Heart left ventricle (tissue), 16 donors: ENCODE data around the gene GUCA2B. TPM values are rescaled to one million over a fixed set of nuclear protein-coding genes. Genes with fewer than 3 reads are reported as not detected.

Source experiments
- ATAC-seq, 4 donors: fragments of 200-7000 bp; cut with Tn5 transposase; one replicate each; pipeline ENCODE4 v1.9.1; 2020 to 2022; ENCODE audit warnings: moderate library complexity in 4 of 4, mild to moderate bottlenecking in 3 of 4, moderate number of reproducible peaks in 1 of 4
- DNase-seq, 5 donors: peaks; one replicate each; pipeline ENCODE4 v3.0.0-alpha.2; 2020
- H3K27ac ChIP-seq, 12 donors: fragments of 200-600 bp; sonication (generic) in 4 of 12; one replicate each; pipeline versions ENCODE4 v1.5.0 to v1.8.0; 2016 to 2022; ENCODE audit warnings: mild to moderate bottlenecking in 2 of 12
- H3K27me3 ChIP-seq, 9 donors: fragments of 200-600 bp; sonication (generic) in 2 of 9; one replicate each; pipeline versions ENCODE4 v1.5.1 to v1.8.0; 2016 to 2022; ENCODE audit warnings: mild to moderate bottlenecking in 3 of 9
- H3K36me3 ChIP-seq, 9 donors: fragments of 200-600 bp; sonication (generic) in 2 of 9; one replicate each; pipeline versions ENCODE4 v1.5.0 to v1.8.0; 2018 to 2022; ENCODE audit warnings: mild to moderate bottlenecking in 2 of 9
- H3K4me1 ChIP-seq, 12 donors: fragments of 200-600 bp; sonication (generic) in 4 of 12; one replicate each; pipeline versions ENCODE4 v1.5.0 to v1.8.0; 2016 to 2022; ENCODE audit warnings: mild to moderate bottlenecking in 3 of 12
- H3K4me3 ChIP-seq, 12 donors: fragments of 200-600 bp; sonication (generic) in 4 of 12; one replicate each; pipeline versions ENCODE4 v1.5.0 to v1.8.0; 2017 to 2022; ENCODE audit warnings: mild to moderate bottlenecking in 9 of 12, moderate library complexity in 4 of 12
- H3K9me3 ChIP-seq, 12 donors: fragments of 200-600 bp; sonication (generic) in 4 of 12; one replicate each; pipeline versions ENCODE4 v1.5.0 to v1.8.0; 2016 to 2022; ENCODE audit warnings: mild to moderate bottlenecking in 1 of 12
- POLR2A ChIP-seq, 2 donors: fragments of 450-650 bp; IDR thresholded peaks; one replicate each; pipeline ENCODE4 v1.6.1; 2017; ENCODE audit warnings: antibody characterized with exemption in 2 of 2, mild to moderate bottlenecking in 2 of 2, moderate library complexity in 2 of 2
- WGBS, 4 donors: extraction: QIAGEN DNeasy Blood & Tissue Kit in 2 of 4; methylation state at CpG; one replicate each; pipeline versions ENCODE4 v1.1.5 to v1.1.7; 2013 to 2018; 5-methylcytosine and 5-hydroxymethylcytosine counted together
- intact Hi-C, 10 donors: fragments of 100-400 bp; cut with DNase I; formaldehyde crosslinking; loops; one replicate each; pipeline versions ENCODE4 v1.11.1 to v1.14.2; 2022
- polyA plus RNA-seq, 2 donors: library from polyadenylated mRNA; stranded (reverse); fragments of 200-250 nt; gene quantifications; one replicate each; pipeline ENCODE4 v1.2.3, GENCODE V29; 2013
- total RNA-seq, 9 donors: library from RNA; depleted of rRNA in 2 of 9; stranded (reverse); fragments of >200 nt in 2 of 9; fragmentation: NEBNext Ultra II Directional in 3 of 9; extraction: Animal tissue kit (Norgen Biotek cat#: 25700) in 3 of 9; gene quantifications; one replicate each; pipeline versions ENCODE4 v1.1.0 to v1.2.4, GENCODE V29; 2016 to 2023
- TF ChIP-seq, protein P1 (sequence below), 12 donors: fragments of 200-600 bp; sonication (generic) in 4 of 12; IDR thresholded peaks; one replicate each; pipeline versions ENCODE4 v1.5.0 to v1.8.0; 2018 to 2022; ENCODE audit warnings: antibody characterized with exemption in 12 of 12, mild to moderate bottlenecking in 5 of 12
- donor health status: ischemic (EF 13 %, LVEDD 7.1; RV severe dilation, severe dysfunction).
- donor health status: healthy with polysubstance abuse.
- donor health status: DM: no; HTN: yes; CAD: no.
- donor health status: DM: no; HTN: no; CAD: no.
- donor health status: ischemic (EF 25% LVEDD 6.9; RV normal size, moderate dysfunction).
- donor health status: ischemic (EF 25% LVEDD 5.7; RV mildly dilated, moderate dysfunction).
- donor health status: healthy.
- donor health status: DM: yes; HTN: yes; CAD: no.
- donor health status: ischemic (EF 35%, LVEDD 5.7; RV mildly dilated, moderate dysfunction).
- donor health status: nonischemic (EF 11% LVEDD 7.7; RV severe dilation, severe dysfunction).
- donor health status: DM: yes; HTN: yes; CAD: no.
- donor health status: PGD.
- donor health status: ischemic (EF 29% LVEDD 5.4; RV normal size, mild dysfunction).
- donor health status: nonischemic (EF 23%, LVEDD 6.1; RV moderate dilation, normal function).

GUCA2B gene
- total and polyA plus RNA-seq, 11 donors: not detected

DNA sequence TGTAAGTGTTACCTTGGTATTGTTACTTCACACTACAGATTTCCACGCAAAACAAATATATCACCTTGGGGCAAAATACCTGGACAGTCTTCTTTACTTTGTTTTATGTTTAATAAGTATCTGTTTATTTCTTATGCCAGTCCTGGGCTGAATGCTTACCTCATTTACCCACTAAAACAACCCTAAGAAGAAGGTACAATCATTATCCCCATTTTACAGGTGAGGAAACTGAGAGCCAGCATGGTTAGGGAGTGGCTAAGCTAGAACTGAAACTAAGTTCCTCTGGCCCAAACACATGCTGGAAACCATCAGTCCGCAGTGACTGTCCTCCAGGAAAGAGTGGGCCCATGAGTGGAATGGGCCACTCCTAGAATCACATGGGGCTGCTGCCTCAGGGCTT lies 13.0 kb upstream of the GUCA2B start:
- ATAC-seq (no peak), DNase-seq (no peak)
- H3K9me3 ChIP-seq: no peaks in the 10 kb centered on the region
- no peak for TF ChIP-seq POLR2A (IDR thresholded peaks at IDR 0.05)
- TF ChIP-seq, protein P1, sequence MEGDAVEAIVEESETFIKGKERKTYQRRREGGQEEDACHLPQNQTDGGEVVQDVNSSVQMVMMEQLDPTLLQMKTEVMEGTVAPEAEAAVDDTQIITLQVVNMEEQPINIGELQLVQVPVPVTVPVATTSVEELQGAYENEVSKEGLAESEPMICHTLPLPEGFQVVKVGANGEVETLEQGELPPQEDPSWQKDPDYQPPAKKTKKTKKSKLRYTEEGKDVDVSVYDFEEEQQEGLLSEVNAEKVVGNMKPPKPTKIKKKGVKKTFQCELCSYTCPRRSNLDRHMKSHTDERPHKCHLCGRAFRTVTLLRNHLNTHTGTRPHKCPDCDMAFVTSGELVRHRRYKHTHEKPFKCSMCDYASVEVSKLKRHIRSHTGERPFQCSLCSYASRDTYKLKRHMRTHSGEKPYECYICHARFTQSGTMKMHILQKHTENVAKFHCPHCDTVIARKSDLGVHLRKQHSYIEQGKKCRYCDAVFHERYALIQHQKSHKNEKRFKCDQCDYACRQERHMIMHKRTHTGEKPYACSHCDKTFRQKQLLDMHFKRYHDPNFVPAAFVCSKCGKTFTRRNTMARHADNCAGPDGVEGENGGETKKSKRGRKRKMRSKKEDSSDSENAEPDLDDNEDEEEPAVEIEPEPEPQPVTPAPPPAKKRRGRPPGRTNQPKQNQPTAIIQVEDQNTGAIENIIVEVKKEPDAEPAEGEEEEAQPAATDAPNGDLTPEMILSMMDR (IDR thresholded peaks at IDR 0.05): no peak
- peaks cover 0 to 20% (median 0%) of the 10 kb centered on the region in 9 donors for H3K27me3 ChIP-seq
- no peak overlapping the region for H3K4me3 ChIP-seq
- H3K36me3 ChIP-seq: no peaks in the 10 kb centered on the region
- intact Hi-C loops: loop anchor here in 5 of 10 donors (10.0 kb wide), 5 partner anchors 105 to 605 kb away; partner anchors contain the start of gene CLDN19 (in 2 of the 5)
- WGBS, 4 donors: 78 to 96% (median 93%) methylated on average over 2 of the region's 2 CpGs
- H3K27ac ChIP-seq: no peak overlapping the region
- no peaks in the 10 kb centered on the region for H3K4me1 ChIP-seq

GRCh38 chr1:42141978-42142377 lies 11.2 kb upstream of the GUCA2B start:
- Histone ChIP-seq H3K4me1 (peaks cover 0 to 5% (median 0%) of the 10 kb centered on the region in 12 donors), H3K27ac (no peak overlapping the region), H3K4me3 (no peak overlapping the region), H3K36me3 (no peaks in the 10 kb centered on the region), H3K27me3 (peaks cover 0 to 28% (median 8%) of the 10 kb centered on the region in 9 donors), H3K9me3 (no peaks in the 10 kb centered on the region)
- intact Hi-C loops: loop anchor here in 5 of 10 donors (10.0 kb wide), 5 partner anchors 107 to 603 kb away; partner anchors contain the start of gene CLDN19 (in 2 of the 5)
- WGBS, 4 donors: 61 to 70% (median 63%) methylated on average over 5 of the region's 5 CpGs
- DNase-seq: no peak
- no peak for ATAC-seq
- TF ChIP-seq, protein P1 (IDR thresholded peaks at IDR 0.05): no peak
- TF ChIP-seq POLR2A (IDR thresholded peaks at IDR 0.05): no peak

GRCh38 chr1:42142894-42143675 lies 10.1 kb upstream of the GUCA2B start:
- Histone ChIP-seq H3K36me3 (no peaks in the 10 kb centered on the region), H3K27me3 (peaks cover 0 to 32% (median 8%) of the 10 kb centered on the region in 9 donors), H3K4me3 (no peak overlapping the region), H3K9me3 (no peaks in the 10 kb centered on the region), H3K4me1 (peaks cover 0 to 6% (median 0%) of the 10 kb centered on the region in 12 donors), H3K27ac (no peak overlapping the region)
- DNase-seq (no peak), ATAC-seq (no peak)
- intact Hi-C loops: loop anchor here in 5 of 10 donors (10.0 kb wide), 5 partner anchors 108 to 602 kb away; partner anchors contain the start of gene CLDN19 (in 2 of the 5)
- 29 to 34% (median 32%) methylated on average over 4 of the region's 4 CpGs for WGBS, 4 donors
- no peak for TF ChIP-seq POLR2A (IDR thresholded peaks at IDR 0.05)
- TF ChIP-seq, protein P1 (IDR thresholded peaks at IDR 0.05): no peak
